TTC549 (cell line): ENCODE measurements around the gene ZNF69.
A peak's percentile ranks its signal among the peaks of the same experiment; 100 is the strongest.
"Not testable (repeated sequence)": the region's sequence is repeated elsewhere in the genome, so short reads cannot be mapped to it uniquely, and the experiment has no call there.

Source experiments
- FAIRE-seq: peaks from 2 replicates; lab custom pipeline; 2012; peaks lifted over from hg19 to GRCh38; lab: Jason Lieb, UNC

ZNF69 gene

DNA sequence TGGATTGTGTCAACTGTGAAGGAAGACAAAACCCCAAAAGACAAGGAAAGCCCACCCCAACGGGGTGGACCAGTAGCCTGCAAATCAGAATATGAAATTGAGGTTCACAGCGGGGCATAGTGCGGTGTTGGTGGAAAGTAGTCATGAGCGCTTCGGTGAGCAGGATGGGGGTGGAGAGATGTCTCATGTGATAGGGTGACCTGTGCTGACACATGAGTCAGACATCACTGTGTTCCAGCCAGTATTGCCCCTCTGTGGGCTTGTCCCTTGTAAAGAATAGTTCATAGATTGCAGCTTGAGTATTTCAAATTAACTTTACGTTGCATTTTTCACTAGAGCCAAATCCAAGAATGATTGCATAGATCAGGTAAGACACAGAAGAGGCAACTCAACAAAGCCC, 7.3 kb downstream of the ZNF69 start:
- FAIRE-seq, result no peak

DNA sequence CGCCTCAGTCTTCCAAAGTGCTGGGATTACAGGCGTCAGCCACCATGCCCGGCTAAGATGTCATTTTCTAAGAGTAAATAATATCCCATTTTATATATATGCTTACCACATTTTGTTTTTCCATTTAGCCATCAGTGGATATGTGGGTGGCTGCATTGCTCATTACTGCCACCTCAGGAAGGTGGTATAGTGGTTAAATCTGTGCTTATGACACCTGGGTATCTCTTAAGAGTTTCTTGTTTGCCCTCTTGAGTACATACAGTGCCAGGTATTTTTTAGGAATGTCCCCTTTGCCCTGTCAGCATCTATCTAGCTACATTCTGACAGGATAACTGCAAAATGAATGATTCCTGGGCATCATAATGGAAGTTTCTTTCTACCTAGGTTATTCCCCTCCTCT, 14.6 kb downstream of the ZNF69 start:
- no peak for FAIRE-seq

- no peak for FAIRE-seq
These were observed 18.3 kb downstream of the ZNF69 start for GRCh38 chr19:11905928-11906327.

GRCh38 chr19:11911937-11912336, 24.4 kb downstream of the ZNF69 start:
- not testable (repeated sequence) for FAIRE-seq

GRCh38 chr19:11914417-11915051, 27.0 kb downstream of the ZNF69 start:
- not testable (repeated sequence) for FAIRE-seq

GRCh38 chr19:11921852-11922495, 34.4 kb downstream of the ZNF69 start:
- no peak for FAIRE-seq

- peak; percentile 66 for FAIRE-seq
These were observed 37.5 kb downstream of the ZNF69 start, which contains the start of gene ZNF700 for GRCh38 chr19:11924886-11925650. Gene ZNF700, plus strand, starts transcription at chr19:11925107. Its CDS starts 104 bp downstream, at chr19:11925211.

GRCh38 chr19:11925651-11926187, 38.1 kb downstream of the ZNF69 start:
- not testable (repeated sequence) for FAIRE-seq

GRCh38 chr19:11927227-11927626, 39.6 kb downstream of the ZNF69 start:
- no peak for FAIRE-seq

DNA sequence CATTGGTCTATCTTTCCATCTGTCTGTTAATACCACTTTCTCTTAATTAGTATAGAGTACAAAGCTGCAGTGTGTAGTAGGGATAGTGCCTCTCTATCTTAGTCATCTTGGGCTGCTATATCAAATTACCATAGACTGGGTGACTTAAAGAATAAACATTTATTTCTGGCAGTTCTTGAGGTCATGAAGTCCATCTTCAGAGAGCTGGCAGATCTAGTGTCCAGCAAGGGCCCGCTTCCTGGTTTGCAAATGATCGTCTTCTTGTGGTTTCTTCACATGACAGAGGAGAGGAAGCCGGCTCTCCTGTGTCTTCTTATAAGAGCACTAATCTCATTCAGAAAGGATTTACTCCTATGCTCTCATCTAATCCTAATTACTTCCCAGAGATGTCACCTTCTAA, 43.5 kb downstream of the ZNF69 start:
- no peak for FAIRE-seq

- no peak for FAIRE-seq
These were observed 43.9 kb downstream of the ZNF69 start for GRCh38 chr19:11931513-11931912.

DNA sequence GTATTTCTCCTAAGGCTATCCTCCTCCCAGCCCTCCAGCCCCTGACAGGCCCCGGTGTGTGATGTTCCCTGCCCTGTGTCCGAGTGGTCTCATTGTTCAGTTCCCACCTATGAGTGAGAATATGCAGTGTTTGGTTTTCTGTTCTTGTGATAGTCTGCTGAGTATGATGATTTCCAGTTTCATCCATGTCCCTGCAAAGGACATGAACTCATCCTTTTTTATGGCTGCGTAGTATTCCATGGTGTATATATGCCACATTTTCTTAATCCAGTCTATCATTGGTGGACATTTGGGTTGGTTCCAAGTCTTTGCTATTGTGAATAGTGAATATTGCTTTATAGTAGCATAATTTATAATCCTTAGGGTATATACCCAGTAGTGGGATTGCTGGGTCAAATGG, 48.2 kb downstream of the ZNF69 start:
- not testable (repeated sequence) for FAIRE-seq

DNA sequence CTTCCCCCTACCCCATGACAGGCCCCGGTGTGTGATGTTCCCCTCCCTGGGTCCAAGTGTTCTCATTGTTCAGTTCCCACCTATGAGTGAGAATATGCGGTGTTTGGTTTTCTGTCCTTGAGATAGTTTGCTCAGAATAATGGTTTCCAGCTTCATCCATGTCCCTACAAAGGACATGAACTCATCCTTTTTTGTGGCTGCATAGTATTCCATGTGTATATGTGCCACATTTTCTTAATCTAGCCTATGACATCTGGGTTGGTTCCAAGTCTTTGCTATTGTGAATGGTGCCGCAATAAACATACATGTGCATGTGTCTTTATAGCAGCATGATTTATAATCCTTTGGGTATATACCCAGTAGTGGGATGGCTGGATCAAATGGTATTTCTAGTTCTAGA, 50.8 kb downstream of the ZNF69 start:
- FAIRE-seq, result not testable (repeated sequence)

DNA sequence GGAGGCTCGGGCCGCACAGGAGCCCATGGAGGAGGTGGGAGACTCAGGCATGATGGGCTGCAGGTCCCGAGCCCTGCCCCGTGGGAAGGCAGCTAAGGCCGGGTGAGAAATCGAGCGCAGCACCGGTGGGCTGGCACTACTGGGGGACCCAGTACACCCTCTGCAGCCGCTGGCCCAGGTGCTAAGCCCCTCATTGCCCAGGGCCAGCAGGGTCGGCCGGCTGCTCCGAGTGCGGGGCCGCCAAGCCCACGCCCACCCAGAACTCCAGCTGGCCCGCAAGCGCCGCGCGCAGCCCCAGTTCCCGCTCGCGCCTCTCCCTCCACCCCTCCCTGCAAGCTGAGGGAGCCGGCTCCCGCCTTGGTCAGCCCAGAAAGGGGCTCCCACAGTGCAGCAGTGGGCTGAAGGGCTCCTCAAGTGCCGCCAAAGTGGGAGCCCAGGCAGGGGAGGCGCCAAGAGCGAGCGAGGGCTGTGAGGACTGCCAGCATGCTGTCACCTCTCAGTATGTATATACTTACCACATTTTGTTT, 53.8 kb downstream of the ZNF69 start:
- FAIRE-seq, result not testable (repeated sequence)

DNA sequence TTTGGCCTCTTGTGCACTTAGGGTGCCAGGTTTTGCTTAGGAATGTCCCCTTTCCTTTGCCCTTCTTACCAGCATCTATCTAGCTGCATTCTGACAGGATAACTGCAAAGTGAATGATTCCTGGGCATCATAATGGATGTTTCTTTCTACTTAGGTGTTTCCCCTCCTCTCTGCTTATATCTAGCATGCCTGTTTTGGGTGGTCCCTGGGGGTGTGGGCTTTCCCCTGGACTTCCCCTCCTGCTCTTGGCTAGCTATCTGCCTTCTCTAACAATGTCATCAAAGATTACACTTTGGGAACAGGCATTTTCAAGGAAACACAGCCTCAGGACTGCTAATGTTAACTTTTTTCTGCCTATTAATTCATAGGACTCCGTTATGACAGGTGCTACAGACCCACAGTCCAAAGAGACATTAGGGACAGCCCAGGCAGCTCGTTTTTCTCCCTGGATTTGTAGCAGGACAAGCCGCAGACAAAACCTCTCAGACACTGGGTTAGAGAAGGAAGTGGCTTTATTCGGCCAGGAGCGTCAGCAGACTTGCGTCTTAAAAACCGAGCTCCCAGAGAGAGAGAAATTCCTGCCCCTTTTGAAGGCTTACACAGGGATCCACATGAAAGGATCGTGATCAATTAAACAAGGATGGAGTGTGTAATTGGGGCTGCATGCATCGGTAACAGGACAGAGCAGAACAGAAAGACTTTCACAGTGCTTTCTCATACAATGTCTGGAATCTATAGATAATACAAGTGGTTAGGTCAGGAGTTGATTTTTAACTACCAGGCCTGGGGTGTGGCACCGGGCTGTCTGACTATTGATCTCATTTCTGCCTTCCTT, 54.6 kb downstream of the ZNF69 start:
- FAIRE-seq, result no peak

- FAIRE-seq, result no peak
These were observed 55.2 kb downstream of the ZNF69 start for GRCh38 chr19:11942843-11943108.

GRCh38 chr19:11944656-11945055, 57.1 kb downstream of the ZNF69 start:
- FAIRE-seq, result no peak

DNA sequence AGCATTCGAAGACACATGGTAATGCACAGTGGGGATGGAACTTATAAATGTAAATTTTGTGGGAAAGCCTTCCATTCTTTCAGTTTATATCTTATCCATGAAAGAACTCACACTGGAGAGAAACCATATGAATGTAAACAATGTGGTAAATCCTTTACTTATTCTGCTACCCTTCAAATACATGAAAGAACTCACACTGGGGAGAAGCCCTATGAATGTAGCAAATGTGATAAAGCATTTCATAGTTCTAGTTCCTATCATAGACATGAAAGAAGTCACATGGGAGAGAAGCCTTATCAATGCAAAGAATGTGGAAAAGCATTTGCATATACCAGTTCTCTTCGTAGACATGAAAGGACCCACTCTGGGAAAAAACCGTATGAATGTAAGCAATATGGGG, 61.1 kb downstream of the ZNF69 start:
- FAIRE-seq, result no peak

GRCh38 chr19:11949201-11949600, 61.6 kb downstream of the ZNF69 start:
- FAIRE-seq, result no peak

DNA sequence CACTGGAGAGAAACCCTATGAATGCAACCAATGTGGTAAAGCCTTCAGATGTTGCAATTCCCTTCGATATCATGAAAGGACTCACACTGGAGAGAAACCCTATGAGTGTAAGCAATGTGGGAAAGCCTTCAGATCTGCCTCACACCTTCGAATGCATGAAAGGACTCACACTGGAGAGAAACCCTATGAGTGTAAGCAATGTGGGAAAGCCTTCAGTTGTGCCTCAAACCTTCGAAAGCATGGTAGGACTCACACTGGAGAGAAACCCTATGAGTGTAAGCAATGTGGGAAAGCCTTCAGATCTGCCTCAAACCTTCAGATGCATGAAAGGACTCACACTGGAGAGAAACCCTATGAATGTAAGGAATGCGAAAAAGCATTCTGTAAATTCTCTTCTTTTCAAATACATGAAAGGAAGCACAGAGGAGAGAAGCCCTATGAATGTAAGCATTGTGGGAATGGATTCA, 62.1 kb downstream of the ZNF69 start:
- not testable (repeated sequence) for FAIRE-seq

DNA sequence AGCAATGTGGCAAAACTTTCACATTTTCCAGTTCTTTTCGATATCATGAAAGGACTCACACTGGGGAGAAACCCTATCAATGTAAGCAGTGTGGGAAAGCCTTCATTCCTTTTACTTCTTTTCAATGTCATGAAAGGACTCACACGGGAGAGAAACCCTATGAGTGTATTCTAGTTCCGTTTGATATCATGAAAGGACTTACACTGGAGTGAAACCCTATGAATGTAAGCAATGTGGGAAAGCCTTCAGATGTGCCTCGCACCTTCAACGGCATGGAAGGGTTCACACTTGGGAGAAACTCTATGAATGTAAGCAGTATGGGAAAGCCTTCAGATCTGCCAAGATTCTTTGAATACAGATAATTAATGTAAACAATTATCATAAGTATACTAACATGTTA, 62.7 kb downstream of the ZNF69 start:
- no peak for FAIRE-seq
